Measurements from ENCODE around the gene NECAB3. TPM values are rescaled to one million over a fixed set of nuclear protein-coding genes. Genes with fewer than 3 reads are reported as not detected.

NECAB3 gene
- total and polyA plus RNA-seq, 2 of the 13 experiments (the other 11 are each of a cell fraction or from before 2014, with no cell fraction given) = 61.5 to 65.5 TPM

- TF ChIP-seq MLXIP (CRISPR knock-in tag; IDR thresholded peaks at IDR 0.05; ENCODE audit: borderline replicate concordance) = no peak
- no peak for TF ChIP-seq ZNF713 (CRISPR knock-in tag; IDR thresholded peaks at IDR 0.05)
- no peak for TF ChIP-seq ZNF207 (IDR thresholded peaks at IDR 0.05; ENCODE audit: borderline replicate concordance)
- 0 out of 2 replicates have a peak, but pooled peaks have one; percentile 17 for TF ChIP-seq ZC3H4 (CRISPR knock-in tag; IDR thresholded peaks at IDR 0.05; ENCODE audit: borderline replicate concordance)
- TF ChIP-seq JUNB (CRISPR knock-in tag; IDR thresholded peaks at IDR 0.05; ENCODE audit: borderline replicate concordance) = no peak
- TF ChIP-seq ATF3 (CRISPR knock-in tag; IDR thresholded peaks at IDR 0.05) = no peak
- TF ChIP-seq PBX2 (CRISPR knock-in tag; IDR thresholded peaks at IDR 0.05) = no peak
- TF ChIP-seq HNRNPL (IDR thresholded peaks at IDR 0.05; ENCODE audit: low read depth, low read length) = peak; percentile 79; the same call in 1 of the 2 replicates
- no peak for TF ChIP-seq ZNF687 (CRISPR knock-in tag; IDR thresholded peaks at IDR 0.05)
- TF ChIP-seq PRDM15 (CRISPR knock-in tag; IDR thresholded peaks at IDR 0.05) = no peak
- TF ChIP-seq ZNF569 (CRISPR knock-in tag; IDR thresholded peaks at IDR 0.05; ENCODE audit: borderline replicate concordance) = no peak
- TF ChIP-seq NR2F6 (IDR thresholded peaks at IDR 0.05) = no peak
- TF ChIP-seq NR2F6 (CRISPR knock-in tag; IDR thresholded peaks at IDR 0.05) = no peak
- no peak for TF ChIP-seq HDAC2 (CRISPR knock-in tag; IDR thresholded peaks at IDR 0.05)
Measured at GRCh38 chr20:33667245-33667675, 7.0 kb downstream of the NECAB3 start (continued).
